ENCODE measurements around the gene GPSM3.

GRCh38 chr6:32220021-32220420 lies 27.6 kb upstream of the GPSM3 start:
- TF ChIP-seq GATA2 (IDR thresholded peaks at IDR 0.05; ENCODE audit: low read depth, low read length) (no peak), GATA3 (IDR thresholded peaks at IDR 0.05; ENCODE audit: low read depth, low read length) (no peak)
